ENCODE data around the gene SNTA1. TPM values are rescaled to one million over a fixed set of nuclear protein-coding genes. Genes with fewer than 3 reads are reported as not detected.
A peak's percentile ranks its signal among the peaks of the same experiment; 100 is the strongest.

SNTA1 gene
- total and polyA plus RNA-seq, 2 of the 13 experiments (the other 11 are each of a cell fraction or from before 2014, with no cell fraction given) = 16.4 to 18.3 TPM

DNA sequence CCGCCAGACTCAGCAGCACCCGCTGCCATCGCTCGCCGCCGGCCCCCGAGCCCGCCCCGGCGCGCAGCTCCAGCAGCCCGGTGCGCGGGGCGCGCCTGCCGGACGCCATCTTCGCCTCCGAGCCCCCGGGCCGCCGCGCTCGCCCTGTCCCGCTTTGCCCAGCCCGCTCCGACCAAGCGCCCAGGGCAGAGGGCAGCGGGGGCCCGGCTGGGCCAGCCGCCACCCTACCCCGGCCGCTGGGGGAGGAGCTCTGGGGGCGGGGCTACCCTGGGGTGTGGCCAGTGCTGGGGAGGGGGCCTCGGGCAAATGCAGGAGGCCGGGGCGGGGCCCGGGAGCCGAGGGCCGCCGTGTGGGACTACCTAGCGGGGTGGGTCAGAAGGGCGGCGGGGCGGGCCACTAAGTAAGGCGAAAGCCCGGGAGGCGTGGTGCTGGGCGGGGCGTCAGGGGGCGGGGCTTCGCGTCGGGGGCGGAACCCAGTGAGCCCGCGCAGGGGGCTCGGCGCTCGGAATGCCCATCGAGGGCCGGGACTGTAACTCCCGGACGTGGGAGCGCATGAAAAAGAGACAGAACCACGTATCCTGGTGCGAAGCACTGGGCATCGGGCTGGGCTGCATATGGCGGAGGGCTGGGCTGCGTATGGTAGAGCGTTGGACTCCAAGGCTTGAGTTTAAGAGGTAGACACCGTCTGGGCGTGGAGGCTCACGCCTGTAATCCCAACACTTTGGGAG, at the start of gene SNTA1 (continued):
- TF ChIP-seq TEAD3 (CRISPR knock-in tag; optimal IDR thresholded peaks at IDR 0.05; ENCODE audit: borderline replicate concordance) (peak; percentile 76), ZNF629 (CRISPR knock-in tag; conservative IDR thresholded peaks at IDR 0.05) (no peak), HOXD1 (CRISPR knock-in tag; IDR thresholded peaks at IDR 0.05) (no peak), ZNF557 (CRISPR knock-in tag; IDR thresholded peaks at IDR 0.05) (no peak), BRCA1 (CRISPR knock-in tag; IDR thresholded peaks at IDR 0.05) (no peak), ZNF839 (CRISPR knock-in tag; IDR thresholded peaks at IDR 0.05; ENCODE audit: borderline replicate concordance) (peak; percentile 86; the same call in 1 of the 2 replicates), ZFY (CRISPR knock-in tag; IDR thresholded peaks at IDR 0.05) (peak; percentile 37; the same call in 1 of the 2 replicates), DRAP1 (CRISPR knock-in tag; IDR thresholded peaks at IDR 0.05) (peak; percentile 23; the same call in 1 of the 2 replicates), ZNF10 (CRISPR knock-in tag; IDR thresholded peaks at IDR 0.05; ENCODE audit: borderline replicate concordance, low read depth) (no peak), NFKBIZ (CRISPR knock-in tag; IDR thresholded peaks at IDR 0.05) (no peak), FLYWCH1 (CRISPR knock-in tag; IDR thresholded peaks at IDR 0.05) (no peak), NR2F1 (CRISPR knock-in tag; IDR thresholded peaks at IDR 0.05) (0 out of 4 replicates have a peak, but pooled peaks have one; percentile 23 to 27), ZBTB8A (CRISPR knock-in tag; IDR thresholded peaks at IDR 0.05; ENCODE audit: borderline replicate concordance, low read depth) (no peak), ZNF138 (CRISPR knock-in tag; IDR thresholded peaks at IDR 0.05; ENCODE audit: low read depth) (no peak), SMC3 (IDR thresholded peaks at IDR 0.05; ENCODE audit: low read length) (no peak), ATRX (CRISPR knock-in tag; IDR thresholded peaks at IDR 0.05; ENCODE audit: borderline replicate concordance) (no peak), NFAT5 (CRISPR knock-in tag; IDR thresholded peaks at IDR 0.05) (peak; percentile 57; the same call in 1 of the 2 replicates), ZSCAN9 (CRISPR knock-in tag; IDR thresholded peaks at IDR 0.05; ENCODE audit: borderline replicate concordance) (no peak), MAFG (CRISPR knock-in tag; IDR thresholded peaks at IDR 0.05) (no peak), MAZ (IDR thresholded peaks at IDR 0.05; ENCODE audit: borderline replicate concordance, low read depth, low read length) (peak; percentile 86), MAZ (CRISPR knock-in tag; IDR thresholded peaks at IDR 0.05; ENCODE audit: low read depth) (peak; percentile 78; the same call in 1 of the 2 replicates), ZNF274 (CRISPR knock-in tag; IDR thresholded peaks at IDR 0.05) (peak; percentile 97), YY1 (IDR thresholded peaks at IDR 0.05; ENCODE audit: insufficient read depth, insufficient replicate concordance, low read depth, low read length) (peak; percentile 89)
- TF ChIP-seq, protein P1, sequence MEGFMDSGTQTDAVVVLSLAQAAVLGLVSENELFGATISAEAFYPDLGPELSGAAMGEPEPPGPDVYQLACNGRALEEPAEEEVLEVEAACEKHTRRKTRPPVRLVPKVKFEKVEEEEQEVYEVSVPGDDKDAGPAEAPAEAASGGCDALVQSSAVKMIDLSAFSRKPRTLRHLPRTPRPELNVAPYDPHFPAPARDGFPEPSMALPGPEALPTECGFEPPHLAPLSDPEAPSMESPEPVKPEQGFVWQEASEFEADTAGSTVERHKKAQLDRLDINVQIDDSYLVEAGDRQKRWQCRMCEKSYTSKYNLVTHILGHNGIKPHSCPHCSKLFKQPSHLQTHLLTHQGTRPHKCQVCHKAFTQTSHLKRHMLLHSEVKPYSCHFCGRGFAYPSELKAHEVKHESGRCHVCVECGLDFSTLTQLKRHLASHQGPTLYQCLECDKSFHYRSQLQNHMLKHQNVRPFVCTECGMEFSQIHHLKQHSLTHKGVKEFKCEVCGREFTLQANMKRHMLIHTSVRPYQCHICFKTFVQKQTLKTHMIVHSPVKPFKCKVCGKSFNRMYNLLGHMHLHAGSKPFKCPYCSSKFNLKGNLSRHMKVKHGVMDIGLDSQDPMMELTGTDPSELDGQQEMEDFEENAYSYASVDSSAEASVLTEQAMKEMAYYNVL (CRISPR knock-in tag; IDR thresholded peaks at IDR 0.05; ENCODE audit: borderline replicate concordance) = no peak
